IMR-90 (cell line): Measurements from ENCODE around the gene CDK5RAP2.

ENCODE experiments used
- CEBPB ChIP-seq: IDR thresholded peaks from 2 replicates; pipeline ENCODE4 v1.6.1; 2012; ENCODE audit warnings: low read depth, low read length, improper control_type of control experiment
- CTCF ChIP-seq: conservative IDR thresholded peaks from 2 replicates; pipeline ENCODE4 v1.5.1; 2012; ENCODE audit warnings: mild to moderate bottlenecking, low read depth, low read length, improper control_type of control experiment
- RAD21 ChIP-seq: IDR thresholded peaks from 2 replicates; pipeline ENCODE4 v1.6.1; 2012; ENCODE audit warnings: low read length, improper control_type of control experiment
- USF2 ChIP-seq: fragments of 150-350 bp; IDR thresholded peaks from 2 replicates; pipeline ENCODE4 v1.6.1; 2017; ENCODE audit warnings: mild to moderate bottlenecking, antibody characterized with exemption, low read length, low read depth

- TF ChIP-seq CTCF = no peak
- TF ChIP-seq CEBPB = no peak
- no peak for TF ChIP-seq USF2
- TF ChIP-seq RAD21 = no peak
Measured at GRCh38 chr9:120626512-120626911, 46.5 kb upstream of the CDK5RAP2 start.
